Measurements from ENCODE around the gene WDFY3. TPM values are rescaled to one million over a fixed set of nuclear protein-coding genes. Genes with fewer than 3 reads are reported as not detected.
"Not testable (repeated sequence)": the region's sequence is repeated elsewhere in the genome, so short reads cannot be mapped to it uniquely, and the experiment has no call there.

The WDFY3 gene
- total RNA-seq, 1 donor from 2014 or later: 0.04 TPM

DNA sequence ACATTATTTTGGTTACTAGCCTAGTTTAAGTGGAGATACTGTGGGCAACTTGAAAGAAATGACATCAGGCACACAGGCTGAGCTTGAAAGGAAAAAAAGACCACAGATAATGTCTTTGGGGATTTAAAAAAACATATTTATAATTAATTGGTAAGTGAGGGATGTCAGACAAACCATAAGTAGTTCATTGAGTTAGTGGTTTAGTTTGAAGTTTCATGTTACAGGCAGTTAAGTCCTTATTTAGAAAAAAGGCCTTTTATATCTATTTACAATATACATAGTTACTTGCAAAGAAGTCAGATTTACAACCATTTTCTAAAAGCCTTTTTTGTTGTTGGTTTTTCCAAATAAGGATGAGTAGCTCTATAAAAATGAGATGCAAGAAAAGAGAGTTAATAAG lies 294.3 kb downstream of the WDFY3 start:
- Mint-ChIP-seq H3K4me3 (no peak overlapping the region), H3K27me3 (no peaks in the 10 kb centered on the region), H3K9me3 (no peaks in the 10 kb centered on the region), H3K4me1 (no peaks in the 10 kb centered on the region), H3K27ac (no peak overlapping the region), H3K36me3 (ENCODE audit: low read depth) (no peaks in the 10 kb centered on the region)
- CTCF ChIA-PET: no interaction called here
- DNase-seq (no peak), ATAC-seq (ENCODE audit: low read depth) (no peak)
- POLR2A ChIA-PET: no interaction called here
- intact Hi-C loops (cut with micrococcal nuclease): no loop called here
- TF ChIP-seq, protein P1, sequence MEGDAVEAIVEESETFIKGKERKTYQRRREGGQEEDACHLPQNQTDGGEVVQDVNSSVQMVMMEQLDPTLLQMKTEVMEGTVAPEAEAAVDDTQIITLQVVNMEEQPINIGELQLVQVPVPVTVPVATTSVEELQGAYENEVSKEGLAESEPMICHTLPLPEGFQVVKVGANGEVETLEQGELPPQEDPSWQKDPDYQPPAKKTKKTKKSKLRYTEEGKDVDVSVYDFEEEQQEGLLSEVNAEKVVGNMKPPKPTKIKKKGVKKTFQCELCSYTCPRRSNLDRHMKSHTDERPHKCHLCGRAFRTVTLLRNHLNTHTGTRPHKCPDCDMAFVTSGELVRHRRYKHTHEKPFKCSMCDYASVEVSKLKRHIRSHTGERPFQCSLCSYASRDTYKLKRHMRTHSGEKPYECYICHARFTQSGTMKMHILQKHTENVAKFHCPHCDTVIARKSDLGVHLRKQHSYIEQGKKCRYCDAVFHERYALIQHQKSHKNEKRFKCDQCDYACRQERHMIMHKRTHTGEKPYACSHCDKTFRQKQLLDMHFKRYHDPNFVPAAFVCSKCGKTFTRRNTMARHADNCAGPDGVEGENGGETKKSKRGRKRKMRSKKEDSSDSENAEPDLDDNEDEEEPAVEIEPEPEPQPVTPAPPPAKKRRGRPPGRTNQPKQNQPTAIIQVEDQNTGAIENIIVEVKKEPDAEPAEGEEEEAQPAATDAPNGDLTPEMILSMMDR (IDR thresholded peaks at IDR 0.05): no peak

- H3K36me3 Mint-ChIP-seq (ENCODE audit: low read depth): no peaks in the 10 kb centered on the region
- H3K4me3 Mint-ChIP-seq: no peak overlapping the region
- ChIA-PET POLR2A (no interaction called here), CTCF (no interaction called here)
- TF ChIP-seq, protein P1 (IDR thresholded peaks at IDR 0.05): no peak
- DNase-seq: no peak
- H3K27ac Mint-ChIP-seq: no peak overlapping the region
- no peak for ATAC-seq (ENCODE audit: low read depth)
- no peaks in the 10 kb centered on the region for H3K27me3 Mint-ChIP-seq
- no peaks in the 10 kb centered on the region for H3K9me3 Mint-ChIP-seq
- no peaks in the 10 kb centered on the region for H3K4me1 Mint-ChIP-seq
- intact Hi-C loops (cut with micrococcal nuclease): no loop called here
These were observed 297.3 kb downstream of the WDFY3 start for GRCh38 chr4:84669201-84669600.

- POLR2A ChIA-PET: no interaction called here
- Mint-ChIP-seq H3K4me3 (no peak overlapping the region), H3K9me3 (no peaks in the 10 kb centered on the region), H3K27me3 (no peaks in the 10 kb centered on the region), H3K4me1 (no peaks in the 10 kb centered on the region), H3K27ac (no peak overlapping the region), H3K36me3 (ENCODE audit: low read depth) (no peaks in the 10 kb centered on the region)
- no peak for ATAC-seq (ENCODE audit: low read depth)
- intact Hi-C loops (cut with micrococcal nuclease): no loop called here
- DNase-seq: no peak
- CTCF ChIA-PET: no interaction called here
- TF ChIP-seq, protein P1 (IDR thresholded peaks at IDR 0.05): no peak
These were observed 300.1 kb downstream of the WDFY3 start for GRCh38 chr4:84666439-84666838.

GRCh38 chr4:84664767-84665166 lies 301.7 kb downstream of the WDFY3 start:
- H3K36me3 Mint-ChIP-seq (ENCODE audit: low read depth); DNase-seq; H3K27ac Mint-ChIP-seq; POLR2A ChIA-PET; ATAC-seq (ENCODE audit: low read depth); intact Hi-C loops (cut with micrococcal nuclease); H3K27me3 Mint-ChIP-seq; H3K4me1 Mint-ChIP-seq; CTCF ChIA-PET; H3K9me3 Mint-ChIP-seq; H3K4me3 Mint-ChIP-seq: not testable (repeated sequence)

GRCh38 chr4:84661191-84661939 lies 305.1 kb downstream of the WDFY3 start:
- no peak overlapping the region for H3K4me3 Mint-ChIP-seq
- no peaks in the 10 kb centered on the region for H3K27me3 Mint-ChIP-seq
- TF ChIP-seq, protein P1 (IDR thresholded peaks at IDR 0.05): no peak
- intact Hi-C loops (cut with micrococcal nuclease): no loop called here
- POLR2A ChIA-PET: no interaction called here
- DNase-seq (no peak), ATAC-seq (ENCODE audit: low read depth) (no peak)
- H3K4me1 Mint-ChIP-seq: no peaks in the 10 kb centered on the region
- H3K9me3 Mint-ChIP-seq: peaks cover 11% of the 10 kb centered on the region
- H3K27ac Mint-ChIP-seq: no peak overlapping the region
- CTCF ChIA-PET: no interaction called here
- H3K36me3 Mint-ChIP-seq (ENCODE audit: low read depth): no peaks in the 10 kb centered on the region

GRCh38 chr4:84660606-84661005 lies 305.9 kb downstream of the WDFY3 start:
- CTCF ChIA-PET: no interaction called here
- Mint-ChIP-seq H3K4me3 (no peak overlapping the region), H3K27me3 (no peaks in the 10 kb centered on the region), H3K9me3 (peaks cover 12% of the 10 kb centered on the region), H3K4me1 (no peaks in the 10 kb centered on the region), H3K27ac (no peak overlapping the region), H3K36me3 (ENCODE audit: low read depth) (no peaks in the 10 kb centered on the region)
- POLR2A ChIA-PET: no interaction called here
- ATAC-seq (ENCODE audit: low read depth): no peak
- TF ChIP-seq, protein P1 (IDR thresholded peaks at IDR 0.05): no peak
- no peak for DNase-seq
- intact Hi-C loops (cut with micrococcal nuclease): no loop called here
